OCI-LY3 (cell line): ENCODE data around the gene SCGB1D1.

Source experiments
- H2AFZ ChIP-seq: fragments of 200-600, 300-600 bp; shearing (Covaris generic); 2 replicates; pipeline ENCODE4 v1.6.0; 2014; ENCODE audit warnings: antibody characterized with exemption, low read depth, low read length
- H3K27ac ChIP-seq: fragments of 200-600, 300-600 bp; sonication (generic); 2 replicates; pipeline ENCODE4 v1.5.1; 2014; ENCODE audit warnings: mild to moderate bottlenecking, low read length, moderate library complexity, mixed read lengths
- H3K27me3 ChIP-seq: fragments of 200-600, 300-600 bp; sonication (generic); 2 replicates; pipeline ENCODE4 v1.6.1; 2014; ENCODE audit warnings: low read depth, low read length, mixed read lengths
- H3K36me3 ChIP-seq: fragments of 200-600, 300-600 bp; sonication (generic); replicated peaks from 2 replicates; pipeline ENCODE3; 2014; ENCODE audit warnings: low read depth, low read length, mixed read lengths
- H3K4me1 ChIP-seq: fragments of 300-600, 200-600 bp; sonication (generic); 2 replicates; pipeline ENCODE4 v1.6.1; 2014; ENCODE audit warnings: low read length, mixed read lengths
- H3K4me2 ChIP-seq: fragments of 200-600, 300-600 bp; sonication (generic); 2 replicates; pipeline ENCODE4 v1.6.1; 2014; ENCODE audit warnings: low read length, mixed read lengths
- H3K4me3 ChIP-seq: fragments of 300-600, 200-600 bp; sonication (generic); 2 replicates; pipeline ENCODE4 v1.5.1; 2014; ENCODE audit warnings: antibody characterized with exemption, mild to moderate bottlenecking, low read length, moderate library complexity
- H3K79me2 ChIP-seq: fragments of 300-600, 200-600 bp; shearing (Covaris generic); 2 replicates; pipeline ENCODE4 v1.6.1; 2014; ENCODE audit warnings: mild to moderate bottlenecking, low read length, mixed read lengths
- H3K9ac ChIP-seq: fragments of 300-600, 200-600 bp; shearing (Covaris generic); 2 replicates; pipeline ENCODE4 v1.6.0; 2014; ENCODE audit warnings: mild to moderate bottlenecking, low read length, moderate library complexity
- H3K9me3 ChIP-seq: fragments of 200-600, 300-600 bp; shearing (Covaris generic); 2 replicates; pipeline ENCODE4 v1.6.1; 2014; ENCODE audit warnings: low read length, mixed read lengths; ENCODE audit not compliant: insufficient read depth
- H4K20me1 ChIP-seq: fragments of 200-600, 300-600 bp; sonication (generic); 2 replicates; pipeline ENCODE4 v1.6.1; 2016; ENCODE audit warnings: low read length, mixed read lengths; ENCODE audit not compliant: insufficient read depth
- CTCF ChIP-seq: fragments of 200-600, 300-600 bp; sonication (generic); IDR thresholded peaks from 2 replicates; pipeline ENCODE4 v1.5.1; 2014; ENCODE audit warnings: antibody characterized with exemption, low read length, low read depth
- EZH2phosphoT487 ChIP-seq: fragments of 200-600 bp; shearing (Covaris generic); IDR thresholded peaks from 2 replicates; pipeline ENCODE4 v1.6.1; 2018; ENCODE audit warnings: antibody characterized with exemption, mixed run types, low read depth

The SCGB1D1 gene

GRCh38 chr11:62153617-62154016, 36.4 kb upstream of the SCGB1D1 start:
- Histone ChIP-seq H3K79me2 (no peaks in the 10 kb centered on the region), H3K27me3 (no peaks in the 10 kb centered on the region), H3K9ac (no peak overlapping the region), H3K4me1 (no peaks in the 10 kb centered on the region), H3K4me2 (no peak overlapping the region), H4K20me1 (no peaks in the 10 kb centered on the region), H3K4me3 (no peak overlapping the region), H3K9me3 (no peaks in the 10 kb centered on the region), H3K36me3 (peaks cover 50% of the 10 kb centered on the region), H3K27ac (no peak overlapping the region), H2AFZ (no peak overlapping the region)
- TF ChIP-seq EZH2phosphoT487 (no peak), CTCF (no peak)

DNA sequence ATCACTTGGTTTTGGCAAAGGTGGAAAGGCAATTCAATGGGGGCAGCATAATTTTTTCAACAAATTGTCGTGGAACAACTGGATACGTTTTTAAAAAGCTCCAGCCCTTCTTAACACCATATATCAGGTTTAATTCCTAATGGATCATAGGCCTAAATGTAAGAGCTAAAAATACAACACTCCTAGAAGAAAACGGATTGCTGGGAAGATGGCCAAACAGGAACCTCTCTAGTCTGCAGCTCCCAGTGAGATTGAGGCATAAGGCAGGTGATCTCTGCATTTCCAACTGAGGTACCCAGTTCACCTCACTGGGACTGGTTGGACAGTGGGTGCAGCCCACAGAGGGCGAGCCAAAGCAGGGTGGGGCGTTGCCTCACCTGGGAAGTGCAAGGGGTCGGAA, 32.4 kb upstream of the SCGB1D1 start:
- no peak overlapping the region for H3K9ac ChIP-seq
- H3K27me3 ChIP-seq = no peaks in the 10 kb centered on the region
- H3K4me1 ChIP-seq = no peaks in the 10 kb centered on the region
- H3K79me2 ChIP-seq = no peaks in the 10 kb centered on the region
- TF ChIP-seq CTCF (no peak), EZH2phosphoT487 (no peak)
- H3K4me2 ChIP-seq = no peak overlapping the region
- H3K27ac ChIP-seq = no peak overlapping the region
- H3K4me3 ChIP-seq = no peak overlapping the region
- H3K36me3 ChIP-seq = peaks cover 13% of the 10 kb centered on the region
- no peaks in the 10 kb centered on the region for H3K9me3 ChIP-seq
- no peak overlapping the region for H2AFZ ChIP-seq
- no peaks in the 10 kb centered on the region for H4K20me1 ChIP-seq

GRCh38 chr11:62166371-62166770, 23.6 kb upstream of the SCGB1D1 start:
- Histone ChIP-seq H2AFZ (no peak overlapping the region), H3K27me3 (peaks cover 23% of the 10 kb centered on the region), H3K4me3 (no peak overlapping the region), H3K9me3 (no peaks in the 10 kb centered on the region), H3K36me3 (no peaks in the 10 kb centered on the region), H3K79me2 (no peaks in the 10 kb centered on the region), H3K4me1 (peaks cover 5% of the 10 kb centered on the region), H3K9ac (no peak overlapping the region), H3K4me2 (no peak overlapping the region), H4K20me1 (no peaks in the 10 kb centered on the region), H3K27ac (no peak overlapping the region)
- TF ChIP-seq EZH2phosphoT487 (no peak), CTCF (no peak)

GRCh38 chr11:62169448-62169847, 20.6 kb upstream of the SCGB1D1 start:
- Histone ChIP-seq H3K36me3 (no peaks in the 10 kb centered on the region), H4K20me1 (no peaks in the 10 kb centered on the region), H3K27me3 (peaks cover 46% of the 10 kb centered on the region), H3K27ac (no peak overlapping the region), H3K9ac (no peak overlapping the region), H3K4me2 (no peak overlapping the region), H2AFZ (no peak overlapping the region), H3K9me3 (no peaks in the 10 kb centered on the region), H3K4me3 (no peak overlapping the region), H3K79me2 (no peaks in the 10 kb centered on the region), H3K4me1 (peaks cover 5% of the 10 kb centered on the region)
- no peak for TF ChIP-seq EZH2phosphoT487
- no peak for TF ChIP-seq CTCF
